Neuron (in vitro differentiated cells): ENCODE measurements around the gene TNFRSF8.
"Not testable (repeated sequence)": the region's sequence is repeated elsewhere in the genome, so short reads cannot be mapped to it uniquely, and the experiment has no call there.

Experiments used
- H2AFZ ChIP-seq: one replicate; pipeline ENCODE4 v1.6.1; 2013; ENCODE audit warnings: low read depth, mild to moderate bottlenecking, inconsistent platforms, low read length, moderate library complexity
- H3K27me3 ChIP-seq: one replicate; pipeline ENCODE4 v1.6.1; 2013; ENCODE audit warnings: low read length; ENCODE audit not compliant: insufficient read depth
- H3K36me3 ChIP-seq: one replicate; pipeline ENCODE4 v1.6.1; 2013; ENCODE audit warnings: low read length; ENCODE audit not compliant: insufficient read depth
- H3K4me1 ChIP-seq: one replicate; pipeline ENCODE4 v1.6.1; 2013; ENCODE audit warnings: low read length; ENCODE audit not compliant: insufficient read depth
- H3K4me3 ChIP-seq: 2 replicates; pipeline ENCODE4 v1.5.1; 2013; ENCODE audit warnings: mild to moderate bottlenecking, low read length, moderate library complexity
- H3K9me3 ChIP-seq: one replicate; pipeline ENCODE4 v1.6.1; 2013; ENCODE audit warnings: low read length

Gene TNFRSF8

DNA sequence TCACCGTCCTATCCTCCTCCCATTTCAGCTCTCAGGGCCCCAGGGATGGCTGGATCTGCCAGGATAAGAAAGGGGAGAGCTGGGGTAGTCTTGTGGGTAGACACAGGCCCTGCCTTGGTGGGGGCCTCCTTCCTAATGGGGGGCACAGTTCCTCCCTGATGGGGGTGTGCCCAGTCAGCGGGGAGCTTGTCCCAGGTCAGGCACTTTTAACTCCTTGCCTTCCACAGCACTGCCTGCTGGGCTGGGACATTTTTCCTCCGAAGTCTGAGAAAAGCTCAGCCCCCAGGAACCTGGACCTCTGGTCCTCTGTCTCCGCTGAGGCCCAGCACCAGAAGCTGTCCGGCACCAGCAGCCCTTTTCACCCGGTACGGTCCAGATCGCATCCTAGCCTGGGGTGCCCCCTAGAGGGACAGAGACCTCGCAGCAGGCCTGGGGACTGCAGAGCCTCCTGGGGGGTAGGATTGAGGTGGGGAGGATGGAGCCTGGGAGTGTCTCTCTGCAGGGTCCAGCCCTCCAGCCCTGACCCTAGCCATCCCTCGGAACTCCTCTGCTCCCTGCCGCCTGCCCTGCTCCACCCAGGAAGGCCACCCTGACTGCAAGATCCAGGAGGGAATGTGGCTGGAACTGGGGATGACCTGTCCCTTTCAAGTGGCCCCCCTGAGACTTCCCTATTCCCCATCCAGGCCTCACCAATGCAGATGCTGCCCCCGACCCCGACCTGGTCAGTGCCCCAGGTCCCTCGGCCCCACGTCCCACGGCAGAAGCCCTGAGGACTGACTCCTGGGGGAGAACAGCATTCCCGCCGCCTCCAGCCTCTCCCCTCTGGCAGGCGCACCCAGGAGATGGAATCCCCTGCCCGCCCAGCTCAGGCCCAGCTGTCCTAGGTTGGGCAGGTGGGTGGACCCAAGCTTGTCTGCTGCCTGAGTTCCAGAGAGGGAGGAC, 31.8 kb upstream of the TNFRSF8 start:
- Histone ChIP-seq H3K4me1 (no peaks in the 10 kb centered on the region), H3K36me3 (peaks cover 31% of the 10 kb centered on the region), H3K9me3 (no peaks in the 10 kb centered on the region), H3K4me3 (no peak overlapping the region), H2AFZ (no peak overlapping the region), H3K27me3 (no peaks in the 10 kb centered on the region)

DNA sequence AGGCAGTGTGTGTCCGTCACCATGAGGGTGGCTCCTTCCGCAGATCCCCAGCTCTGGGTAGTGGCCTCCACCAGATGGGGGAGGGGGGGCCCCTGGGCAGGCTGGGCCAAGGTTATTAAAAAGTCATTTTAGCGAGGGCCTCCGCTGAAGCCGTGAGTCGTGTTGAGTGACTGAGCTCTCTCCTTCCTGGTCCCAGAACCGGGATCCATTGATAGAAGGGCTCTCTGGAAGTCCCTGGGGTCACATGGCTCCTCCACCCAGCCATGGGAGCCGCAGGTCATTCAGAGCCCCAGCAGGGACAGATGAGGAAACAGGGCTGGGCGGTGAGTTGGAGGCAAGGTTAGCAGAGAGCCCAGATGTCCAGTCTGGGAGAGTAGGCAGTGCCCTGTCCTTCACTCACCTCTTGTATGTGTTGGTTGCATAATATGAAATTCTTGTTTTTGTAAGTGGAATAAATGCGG, 30.9 kb upstream of the TNFRSF8 start:
- H3K9me3 ChIP-seq, result no peaks in the 10 kb centered on the region
- no peak overlapping the region for H2AFZ ChIP-seq
- H3K36me3 ChIP-seq, result peaks cover 28% of the 10 kb centered on the region
- no peak overlapping the region for H3K4me3 ChIP-seq
- no peaks in the 10 kb centered on the region for H3K4me1 ChIP-seq
- no peaks in the 10 kb centered on the region for H3K27me3 ChIP-seq

DNA sequence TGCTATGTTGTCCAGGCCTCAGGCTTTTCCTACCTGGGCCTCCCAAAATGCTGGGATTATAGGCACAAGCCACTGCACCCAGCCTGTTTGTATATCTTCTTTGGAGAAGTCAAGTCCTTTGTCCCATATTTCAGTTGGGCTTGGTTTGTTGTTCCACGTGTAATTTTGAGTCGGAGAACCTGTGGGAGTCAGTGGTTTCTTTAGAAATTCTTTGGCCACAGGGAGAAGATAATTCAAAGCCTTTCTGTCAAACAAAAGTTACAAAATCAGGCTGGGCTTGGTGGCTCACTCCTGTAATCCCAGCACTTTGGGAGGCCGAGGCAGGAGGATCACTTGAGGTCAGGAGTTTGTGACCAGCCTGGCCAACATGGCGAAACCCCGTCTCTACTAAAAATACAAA, 29.7 kb upstream of the TNFRSF8 start:
- not testable (repeated sequence) for H3K27me3 ChIP-seq, H3K9me3 ChIP-seq, H3K4me1 ChIP-seq, H3K4me3 ChIP-seq, H2AFZ ChIP-seq
- H3K36me3 ChIP-seq, result peaks cover 22% of the 10 kb centered on the region

DNA sequence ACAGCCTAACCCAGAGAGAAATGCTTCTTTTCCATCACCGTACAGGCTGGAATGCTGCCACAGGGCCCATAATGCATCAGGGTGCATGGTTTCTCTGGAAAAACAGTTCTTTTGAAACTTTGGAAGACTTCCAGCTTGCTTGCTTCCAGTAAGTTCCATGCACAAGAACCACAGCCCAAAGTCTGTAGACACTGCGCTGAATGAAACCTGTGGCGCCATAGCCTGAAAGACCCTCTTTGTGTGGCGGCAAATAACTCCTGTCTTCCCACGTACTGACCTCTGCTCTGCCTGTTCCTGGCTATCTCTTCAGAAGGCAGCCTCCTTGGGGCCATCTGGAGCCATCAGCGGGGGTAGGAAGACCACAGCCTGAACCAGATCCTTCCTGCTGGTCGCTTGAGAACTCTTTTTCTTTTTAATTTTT, 28.7 kb upstream of the TNFRSF8 start:
- Histone ChIP-seq H2AFZ (no peak overlapping the region), H3K4me1 (peaks cover 3% of the 10 kb centered on the region), H3K36me3 (peaks cover 13% of the 10 kb centered on the region), H3K4me3 (no peak overlapping the region), H3K9me3 (no peaks in the 10 kb centered on the region), H3K27me3 (no peaks in the 10 kb centered on the region)

DNA sequence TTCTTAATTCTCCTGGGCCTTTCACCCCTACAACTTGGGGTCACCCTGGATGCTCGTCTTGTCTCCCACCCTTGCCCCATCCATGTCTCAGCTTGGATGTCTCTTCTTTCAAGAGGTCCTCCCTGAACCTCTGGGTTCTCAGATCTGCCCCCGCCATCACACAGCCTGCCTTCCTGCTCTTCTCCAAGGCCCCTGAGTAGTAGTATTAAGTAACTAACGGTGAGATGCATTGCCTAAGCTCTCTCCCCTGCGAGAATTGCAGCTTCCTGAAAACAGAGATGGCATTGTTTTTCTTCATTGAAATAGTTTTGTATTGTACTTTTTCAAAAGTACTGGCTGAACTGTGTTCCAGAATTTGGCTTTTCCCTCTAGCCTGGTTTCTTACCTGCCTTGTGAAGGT, 27.8 kb upstream of the TNFRSF8 start:
- Histone ChIP-seq H3K4me3 (no peak overlapping the region), H3K36me3 (peaks cover 4% of the 10 kb centered on the region), H3K27me3 (no peaks in the 10 kb centered on the region)

DNA sequence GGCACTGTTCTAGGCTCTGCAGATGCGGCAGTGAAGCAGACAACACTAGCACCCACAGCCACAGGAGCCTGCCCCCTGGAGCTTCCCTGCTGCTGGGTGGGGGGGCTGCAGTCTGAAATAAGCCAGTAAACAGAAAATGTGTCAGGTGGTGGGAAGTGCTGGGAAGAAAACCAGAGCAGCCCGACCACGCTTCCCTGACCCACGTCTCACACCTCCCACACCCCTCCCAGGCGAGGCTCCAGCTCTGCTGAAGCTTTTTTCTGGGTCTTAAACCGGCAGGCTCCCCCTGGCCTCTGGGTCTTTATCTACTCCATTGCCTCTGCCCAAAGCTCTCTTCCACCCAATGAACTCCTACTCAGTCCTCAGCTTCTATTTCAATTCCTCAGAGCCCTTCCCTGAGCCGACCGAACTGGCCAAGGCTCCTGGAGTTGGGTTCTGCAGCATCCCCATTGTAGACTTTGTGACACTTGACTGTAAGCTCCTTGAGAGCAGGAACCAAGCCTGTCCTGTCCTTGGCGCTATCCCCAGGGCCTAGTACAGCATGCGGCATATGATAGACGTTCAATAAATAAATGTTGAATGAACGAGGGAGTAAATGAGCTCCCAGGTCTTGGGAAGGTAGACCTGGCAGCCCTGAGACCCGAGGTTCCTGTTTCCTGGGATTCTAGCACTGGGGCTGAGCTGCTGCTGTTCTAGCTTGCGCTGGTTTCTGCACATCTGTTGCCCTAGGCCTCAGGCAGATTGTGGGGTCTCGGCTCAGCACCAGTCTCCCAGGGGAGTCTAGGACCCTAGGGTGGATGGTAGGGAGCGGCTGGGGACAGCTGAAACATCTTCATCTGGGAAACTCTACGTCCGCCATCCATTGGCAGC, 25.4 kb upstream of the TNFRSF8 start:
- Histone ChIP-seq H3K9me3 (no peaks in the 10 kb centered on the region), H2AFZ (no peak overlapping the region), H3K27me3 (no peaks in the 10 kb centered on the region), H3K4me1 (peaks cover 9% of the 10 kb centered on the region), H3K4me3 (no peak overlapping the region), H3K36me3 (no peaks in the 10 kb centered on the region)

More for the DNA sequence above, 27.8 kb upstream of the TNFRSF8 start:
- no peaks in the 10 kb centered on the region for H3K9me3 ChIP-seq
- no peak overlapping the region for H2AFZ ChIP-seq
- peaks cover 4% of the 10 kb centered on the region for H3K4me1 ChIP-seq

DNA sequence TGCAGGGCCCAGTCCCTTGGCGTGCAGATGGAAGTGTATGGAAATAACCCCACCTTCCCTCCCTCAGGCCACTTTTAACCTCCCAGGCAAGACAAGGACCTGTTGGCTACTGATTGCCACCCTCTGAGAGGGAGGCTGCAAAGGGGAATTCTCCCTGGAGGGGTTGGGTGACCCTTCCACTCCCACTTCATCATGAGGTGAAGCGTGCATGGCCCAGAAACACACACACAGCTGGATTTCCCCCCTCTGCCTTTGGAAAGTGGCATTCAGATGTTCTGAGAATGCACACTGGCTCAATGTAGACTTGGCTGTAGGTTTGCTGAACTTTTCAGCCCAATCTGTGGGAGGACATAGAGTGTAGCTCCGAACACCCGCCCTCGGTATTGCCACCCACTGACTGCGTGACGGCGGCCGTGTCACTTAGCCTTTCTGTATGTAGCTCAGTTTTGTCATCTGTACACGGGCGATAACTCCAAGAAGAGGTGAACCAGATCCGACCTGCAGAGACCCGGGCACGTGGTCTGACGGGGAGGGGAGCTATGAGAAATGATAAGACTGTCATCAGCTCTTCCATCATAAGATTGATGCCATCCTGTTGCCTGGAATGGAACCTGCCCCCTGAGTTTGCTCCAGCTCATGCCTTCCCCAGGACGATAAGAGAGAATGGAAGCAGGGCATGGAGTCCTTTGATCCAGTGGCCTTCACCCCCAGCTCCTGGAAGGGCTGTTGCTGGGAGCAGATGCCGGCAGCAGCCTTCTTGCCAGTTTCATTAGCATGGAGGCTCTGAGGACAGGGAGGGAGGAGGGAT, 24.5 kb upstream of the TNFRSF8 start:
- Histone ChIP-seq H3K9me3 (no peaks in the 10 kb centered on the region), H2AFZ (no peak overlapping the region), H3K4me3 (no peak overlapping the region), H3K4me1 (peaks cover 9% of the 10 kb centered on the region), H3K27me3 (no peaks in the 10 kb centered on the region), H3K36me3 (no peaks in the 10 kb centered on the region)

DNA sequence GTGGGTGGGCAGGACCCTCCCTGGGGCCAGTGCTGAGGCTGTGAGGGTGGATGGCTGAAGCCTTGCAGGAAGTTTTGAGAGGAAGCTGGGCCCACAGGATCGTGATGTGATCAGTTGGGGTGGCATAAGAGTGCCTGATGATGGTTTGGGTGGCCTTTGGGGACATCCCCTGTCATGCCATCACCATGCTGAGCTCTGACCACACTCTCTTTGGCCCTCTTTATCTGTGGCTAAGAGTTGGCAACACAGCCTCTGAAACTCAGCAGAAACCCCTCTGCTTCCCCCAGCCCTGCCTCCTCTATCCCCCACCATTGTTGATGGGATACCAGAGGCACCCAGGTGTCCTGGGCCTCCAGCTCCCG, 24.0 kb upstream of the TNFRSF8 start:
- Histone ChIP-seq H3K36me3 (no peaks in the 10 kb centered on the region), H2AFZ (no peak overlapping the region), H3K9me3 (no peaks in the 10 kb centered on the region), H3K4me1 (peaks cover 9% of the 10 kb centered on the region), H3K4me3 (no peak overlapping the region), H3K27me3 (no peaks in the 10 kb centered on the region)

DNA sequence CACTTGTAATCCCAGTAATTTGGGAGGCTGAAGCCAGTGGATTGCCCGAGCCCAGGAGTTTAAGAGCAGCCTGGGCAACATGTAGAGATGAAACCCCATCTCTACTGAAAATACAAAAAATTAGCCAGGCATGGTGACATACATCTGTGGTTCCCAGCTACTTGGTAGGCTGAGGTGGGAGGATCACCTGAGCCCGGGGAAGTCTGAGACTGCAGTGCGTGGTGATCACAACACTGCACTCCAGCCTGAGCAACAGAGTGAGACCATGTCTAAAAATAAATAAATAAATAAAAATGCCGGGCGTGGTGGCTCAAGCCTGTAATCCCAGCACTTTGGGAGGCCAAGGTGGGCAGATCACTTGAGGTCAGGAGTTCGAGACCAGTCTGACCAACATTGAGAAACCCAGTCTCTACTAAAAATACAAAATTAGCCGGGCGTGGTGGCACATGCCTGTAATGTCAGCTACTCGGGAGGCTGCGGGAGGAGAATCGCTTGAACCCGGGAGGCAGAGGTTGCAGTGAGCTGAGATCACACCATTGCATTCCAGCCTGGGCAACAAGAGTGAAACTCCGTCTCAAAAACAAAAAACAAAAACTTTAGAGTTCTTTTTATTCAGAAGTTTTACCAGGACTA, 23.2 kb upstream of the TNFRSF8 start:
- H3K27me3 ChIP-seq, H3K36me3 ChIP-seq, H3K4me1 ChIP-seq, H2AFZ ChIP-seq, H3K4me3 ChIP-seq, H3K9me3 ChIP-seq: not testable (repeated sequence)

DNA sequence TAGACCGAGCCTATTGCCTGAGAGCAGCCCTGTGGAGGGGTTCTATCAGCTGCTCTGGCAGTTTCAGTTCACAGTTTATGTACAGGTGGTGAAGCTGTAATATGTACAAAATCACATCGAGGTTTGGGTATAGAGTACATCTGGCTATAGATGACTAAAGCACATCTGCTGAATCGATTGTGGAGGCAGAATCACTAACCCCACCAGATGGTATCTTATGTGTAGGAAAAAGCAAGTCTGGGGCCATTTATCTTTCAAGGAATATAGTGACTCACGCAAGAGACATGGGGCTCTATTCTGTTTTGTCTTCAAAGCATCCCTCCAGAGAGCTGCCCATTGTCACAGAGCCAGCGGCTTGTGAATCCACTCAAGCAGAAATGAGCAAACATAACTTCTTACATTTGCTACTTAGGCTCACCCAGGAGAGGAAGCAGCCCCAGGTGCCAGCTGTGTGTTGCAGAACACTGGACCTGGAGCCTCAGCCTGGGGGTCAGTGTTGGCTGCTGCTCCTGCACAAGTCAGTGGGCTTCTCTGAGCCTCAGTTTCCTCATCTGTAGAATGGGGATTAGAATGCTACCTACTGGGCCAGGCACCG, 22.5 kb upstream of the TNFRSF8 start:
- Histone ChIP-seq H3K4me1 (peaks cover 9% of the 10 kb centered on the region), H2AFZ (no peak overlapping the region), H3K9me3 (no peaks in the 10 kb centered on the region), H3K27me3 (no peaks in the 10 kb centered on the region), H3K4me3 (no peak overlapping the region), H3K36me3 (no peaks in the 10 kb centered on the region)

DNA sequence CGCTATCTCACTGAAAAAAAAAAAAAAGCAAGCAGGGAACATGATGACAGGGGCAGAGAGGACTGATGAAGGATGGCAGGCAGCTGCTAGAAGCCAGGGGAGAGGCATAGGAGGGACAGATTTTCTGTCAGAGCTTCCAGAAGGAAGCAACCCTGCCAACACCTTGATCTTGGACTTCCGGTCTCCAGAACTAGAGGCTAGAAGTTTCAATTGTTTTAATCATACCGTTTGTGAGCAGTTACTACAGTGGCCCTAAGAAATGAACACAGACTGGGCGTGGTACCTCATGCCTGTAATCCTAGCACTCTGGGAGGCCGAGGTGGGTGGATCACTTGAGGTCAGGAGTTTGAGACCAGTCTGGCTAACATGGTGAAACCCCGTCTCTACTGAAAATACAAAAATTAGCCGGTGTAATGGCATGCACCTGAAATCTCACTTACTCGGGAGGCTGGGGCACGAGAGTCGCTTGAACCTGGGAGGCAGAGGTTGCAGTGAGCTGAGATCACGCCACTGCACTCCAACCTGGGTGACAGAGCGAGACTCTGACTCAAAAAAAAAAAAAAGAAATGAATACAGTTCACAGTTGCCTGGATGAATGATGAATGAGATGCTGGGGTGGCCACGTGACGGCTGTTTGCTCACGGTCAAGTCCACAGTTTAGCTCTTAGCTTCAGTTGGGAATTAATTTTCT, 18.8 kb upstream of the TNFRSF8 start:
- H3K4me1 ChIP-seq, result peaks cover 14% of the 10 kb centered on the region
- not testable (repeated sequence) for H3K36me3 ChIP-seq, H3K27me3 ChIP-seq, H3K9me3 ChIP-seq, H2AFZ ChIP-seq, H3K4me3 ChIP-seq

DNA sequence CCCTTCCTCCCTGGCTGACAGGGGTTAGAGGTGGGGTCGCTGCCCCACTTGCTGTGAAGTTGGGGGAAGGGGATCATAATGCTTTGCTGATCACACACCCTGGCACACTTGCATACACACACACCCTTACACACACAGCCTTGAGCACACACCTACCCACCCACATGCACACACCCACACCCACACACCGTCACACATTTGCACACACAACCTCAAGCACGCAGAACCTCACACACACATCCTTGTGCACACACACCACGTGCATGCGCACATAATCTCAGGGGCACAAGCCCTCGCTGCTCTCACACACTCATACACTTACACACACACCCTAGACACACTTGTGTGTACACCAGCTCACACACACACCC, 16.4 kb upstream of the TNFRSF8 start:
- H3K27me3 ChIP-seq, result no peaks in the 10 kb centered on the region
- H3K9me3 ChIP-seq, result no peaks in the 10 kb centered on the region
- peaks cover 10% of the 10 kb centered on the region for H3K4me1 ChIP-seq
- no peaks in the 10 kb centered on the region for H3K36me3 ChIP-seq
- H3K4me3 ChIP-seq, result no peak overlapping the region
- H2AFZ ChIP-seq, result no peak overlapping the region
